ENCODE data around the gene RCSD1. TPM values are rescaled to one million over a fixed set of nuclear protein-coding genes. Genes with fewer than 3 reads are reported as not detected.

RCSD1 gene
- total RNA-seq, 1 donor from 2014 or later = under 0.01 TPM

GRCh38 chr1:167654975-167655575 is 25.0 kb downstream of the RCSD1 start:
- no peaks in the 10 kb centered on the region for H3K36me3 ChIP-seq (ENCODE audit: control insufficient read depth, insufficient read depth, low read length)
- FAIRE-seq = no peak
- DNase-seq (ENCODE audit: low read depth) = no peak
- H3K27me3 ChIP-seq (ENCODE audit: control insufficient read depth, insufficient read depth, low read length) = no peaks in the 10 kb centered on the region
- TF ChIP-seq CTCF (IDR thresholded peaks at IDR 0.05; ENCODE audit: insufficient read depth, low read length, severe bottlenecking) = no peak
- H3K4me3 ChIP-seq (ENCODE audit: low read depth, low read length) = no peak overlapping the region

DNA sequence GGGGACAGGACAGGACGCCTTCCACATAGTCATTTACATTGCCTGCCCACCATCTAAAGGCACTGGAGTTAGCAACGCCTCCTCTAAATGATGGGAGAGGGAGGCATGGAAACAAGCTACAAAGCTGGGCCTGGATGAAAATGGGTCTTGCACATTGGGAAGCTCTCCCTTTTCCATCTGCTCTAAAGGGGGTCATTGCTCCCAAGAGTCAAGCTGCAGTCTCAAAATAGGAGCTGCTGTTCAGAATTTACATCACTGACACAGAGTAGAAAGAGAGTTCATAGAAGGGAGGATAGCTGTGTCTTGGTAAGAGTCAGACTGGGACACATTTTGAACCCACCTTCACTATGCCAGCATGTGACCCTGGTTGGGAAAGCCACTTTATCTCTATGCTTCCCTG is 26.6 kb downstream of the RCSD1 start:
- no peak for FAIRE-seq

DNA sequence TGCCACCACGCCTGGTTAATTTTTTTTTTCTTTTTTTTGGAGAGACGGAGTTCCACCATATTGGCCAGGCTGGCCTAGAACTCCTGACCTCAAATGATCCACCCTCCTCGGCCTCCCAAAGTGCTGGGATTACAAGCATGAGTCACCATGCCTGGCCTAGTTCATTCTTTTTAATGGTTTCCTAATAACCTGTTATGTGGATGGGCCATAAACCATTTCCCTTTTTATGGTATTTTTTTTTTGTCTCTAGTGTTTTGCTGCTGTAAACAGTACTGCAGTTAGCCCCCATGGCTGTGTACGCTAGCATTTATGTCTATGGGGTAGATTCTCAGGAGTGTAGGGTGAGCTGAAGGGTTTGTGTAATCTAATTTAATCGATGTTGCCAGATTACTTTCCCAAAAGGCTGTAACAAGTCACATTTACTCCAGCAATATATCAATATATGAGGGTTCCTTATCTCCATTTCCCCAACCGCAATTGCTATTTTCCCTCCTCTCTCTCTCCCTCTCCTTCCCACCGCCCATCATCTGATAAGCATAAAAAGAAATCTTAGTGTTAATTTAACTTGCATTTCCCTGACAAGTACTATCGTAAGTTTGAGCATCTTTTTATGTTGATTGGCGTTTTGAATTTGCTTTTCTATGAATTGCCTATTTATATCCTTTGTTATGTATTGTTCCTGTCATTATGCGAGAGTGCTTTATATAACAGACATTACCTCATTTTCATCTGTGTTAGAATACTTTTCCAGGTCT is 28.7 kb downstream of the RCSD1 start:
- TF ChIP-seq CTCF (IDR thresholded peaks at IDR 0.05; ENCODE audit: insufficient read depth, low read length, severe bottlenecking) = no peak
- Histone ChIP-seq H3K36me3 (ENCODE audit: control insufficient read depth, insufficient read depth, low read length) (no peaks in the 10 kb centered on the region), H3K27me3 (ENCODE audit: control insufficient read depth, insufficient read depth, low read length) (no peaks in the 10 kb centered on the region), H3K4me3 (ENCODE audit: low read depth, low read length) (no peak overlapping the region)
- DNase-seq (ENCODE audit: low read depth) (no peak), FAIRE-seq (no peak)

More for the DNA sequence above, 26.6 kb downstream of the RCSD1 start:
- TF ChIP-seq CTCF (IDR thresholded peaks at IDR 0.05; ENCODE audit: insufficient read depth, low read length, severe bottlenecking) = no peak
- H3K27me3 ChIP-seq (ENCODE audit: control insufficient read depth, insufficient read depth, low read length) = no peaks in the 10 kb centered on the region
- no peak overlapping the region for H3K4me3 ChIP-seq (ENCODE audit: low read depth, low read length)
- no peak for DNase-seq (ENCODE audit: low read depth)
- H3K36me3 ChIP-seq (ENCODE audit: control insufficient read depth, insufficient read depth, low read length) = no peaks in the 10 kb centered on the region

DNA sequence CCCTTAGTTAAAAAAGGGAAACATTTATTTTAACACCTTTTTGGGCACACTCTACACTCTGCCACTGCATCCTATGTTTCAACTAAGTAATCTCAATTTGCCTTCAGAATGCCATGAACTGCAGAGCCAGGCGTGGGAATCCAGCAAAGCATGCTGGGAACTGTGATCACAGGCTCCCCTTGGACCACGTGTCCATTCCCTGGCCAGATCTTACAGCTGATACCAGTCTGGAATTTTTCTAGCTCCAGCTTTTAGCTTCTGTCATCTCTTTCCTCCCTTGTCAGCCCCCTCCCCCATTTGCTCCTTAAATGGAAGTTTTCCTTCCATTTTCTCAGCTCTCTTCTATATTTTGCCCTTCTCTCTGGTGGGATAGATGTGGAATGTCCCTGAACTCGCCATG is 29.4 kb downstream of the RCSD1 start:
- H3K36me3 ChIP-seq (ENCODE audit: control insufficient read depth, insufficient read depth, low read length) = no peaks in the 10 kb centered on the region
- DNase-seq (ENCODE audit: low read depth) (no peak), FAIRE-seq (no peak)
- TF ChIP-seq CTCF (IDR thresholded peaks at IDR 0.05; ENCODE audit: insufficient read depth, low read length, severe bottlenecking) = no peak
- no peaks in the 10 kb centered on the region for H3K27me3 ChIP-seq (ENCODE audit: control insufficient read depth, insufficient read depth, low read length)
- no peak overlapping the region for H3K4me3 ChIP-seq (ENCODE audit: low read depth, low read length)

GRCh38 chr1:167659881-167660280 is 29.8 kb downstream of the RCSD1 start:
- TF ChIP-seq CTCF (IDR thresholded peaks at IDR 0.05; ENCODE audit: insufficient read depth, low read length, severe bottlenecking) = no peak
- FAIRE-seq (no peak), DNase-seq (ENCODE audit: low read depth) (no peak)
- no peaks in the 10 kb centered on the region for H3K36me3 ChIP-seq (ENCODE audit: control insufficient read depth, insufficient read depth, low read length)
- H3K27me3 ChIP-seq (ENCODE audit: control insufficient read depth, insufficient read depth, low read length) = no peaks in the 10 kb centered on the region
- no peak overlapping the region for H3K4me3 ChIP-seq (ENCODE audit: low read depth, low read length)
